Measurements from ENCODE around the gene PLXNA2.

PLXNA2 gene

DNA sequence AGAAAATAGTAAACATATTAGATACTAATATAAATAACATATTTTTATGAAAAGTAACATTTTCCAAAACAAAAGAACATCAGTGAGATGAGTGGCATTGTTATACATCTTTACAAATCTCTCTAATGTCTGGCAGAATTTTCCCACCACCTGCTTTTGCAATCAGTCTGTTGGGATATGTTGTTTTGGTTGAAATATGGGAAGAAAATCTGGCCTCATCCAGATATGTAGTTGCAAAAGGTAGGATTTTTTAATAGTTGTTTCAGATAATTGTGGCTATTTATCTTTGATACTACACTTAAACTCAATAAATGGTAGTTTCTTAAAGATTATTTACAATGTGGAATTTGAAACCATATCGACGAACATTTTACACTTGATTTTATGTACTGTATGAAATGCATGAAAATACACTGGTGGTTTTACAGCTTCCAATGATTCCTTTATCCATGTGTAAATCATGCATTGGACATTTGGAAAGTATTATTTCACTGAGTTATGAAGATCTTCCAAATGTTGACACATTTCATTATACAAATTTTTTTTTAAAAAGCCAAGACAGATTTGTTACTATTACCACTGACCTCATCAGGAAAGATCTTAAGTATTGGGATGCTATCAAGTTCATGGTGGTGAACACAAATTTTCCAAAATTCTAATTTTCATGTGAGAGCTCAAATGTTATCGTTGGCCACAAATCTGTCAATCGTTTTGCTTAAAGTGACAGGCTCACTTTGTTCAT is 259.2 kb downstream of the PLXNA2 start:
- no peak overlapping the region for H3K4me3 ChIP-seq (ENCODE audit: low read length)
- TF ChIP-seq ZNF274 (IDR thresholded peaks at IDR 0.05; ENCODE audit: low read depth, low read length), result no peak

DNA sequence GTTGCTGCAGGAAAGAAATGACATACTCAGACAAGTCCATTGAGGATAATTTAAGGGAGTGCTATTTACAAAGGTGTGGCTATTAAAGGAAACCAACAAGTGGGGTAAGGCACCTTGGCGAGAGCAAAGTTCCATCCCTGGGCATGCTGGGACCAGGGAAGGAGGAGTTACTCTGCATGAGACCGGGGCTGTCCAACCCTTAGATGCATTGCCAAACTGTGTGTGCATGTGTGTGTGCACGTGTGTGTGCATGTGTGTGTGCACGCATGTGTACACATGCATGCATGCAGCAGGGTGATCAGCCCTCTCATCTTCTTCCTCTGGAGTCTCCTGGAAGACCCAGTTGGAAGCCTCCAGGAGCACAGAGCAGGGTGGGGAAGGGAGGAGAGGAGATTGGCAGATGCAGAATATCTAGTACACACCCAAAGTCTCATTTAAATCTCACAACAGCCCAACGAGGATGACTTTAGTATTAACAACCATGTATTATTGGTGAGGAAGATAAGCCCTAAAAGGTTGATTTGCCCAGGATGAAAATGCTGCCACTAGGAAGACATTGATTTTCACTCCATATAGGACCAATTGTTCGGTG is 261.0 kb downstream of the PLXNA2 start:
- H3K4me3 ChIP-seq (ENCODE audit: low read length), result no peak overlapping the region
- TF ChIP-seq ZNF274 (IDR thresholded peaks at IDR 0.05; ENCODE audit: low read depth, low read length), result no peak

DNA sequence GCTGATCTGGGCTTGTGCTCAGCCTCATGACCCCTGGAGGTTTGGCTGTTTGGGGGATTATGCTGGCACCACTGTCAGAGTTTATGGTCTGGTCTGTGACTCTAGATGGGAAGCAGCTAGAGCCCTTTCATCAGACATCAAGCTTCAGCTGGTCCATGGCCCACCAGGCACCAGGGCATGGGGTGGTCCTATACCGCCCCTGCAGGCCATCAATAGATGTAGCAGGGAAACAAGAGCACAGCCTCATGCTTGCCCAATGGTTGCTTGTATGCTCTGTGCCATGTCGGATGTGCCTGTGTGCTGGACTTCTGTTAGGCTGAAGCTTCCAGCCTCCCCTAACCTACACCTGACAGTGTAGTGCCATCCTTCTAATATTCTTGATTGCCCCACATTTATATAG is 262.2 kb downstream of the PLXNA2 start:
- no peak for TF ChIP-seq ZNF274 (IDR thresholded peaks at IDR 0.05; ENCODE audit: low read depth, low read length)
- no peak overlapping the region for H3K4me3 ChIP-seq (ENCODE audit: low read length)

DNA sequence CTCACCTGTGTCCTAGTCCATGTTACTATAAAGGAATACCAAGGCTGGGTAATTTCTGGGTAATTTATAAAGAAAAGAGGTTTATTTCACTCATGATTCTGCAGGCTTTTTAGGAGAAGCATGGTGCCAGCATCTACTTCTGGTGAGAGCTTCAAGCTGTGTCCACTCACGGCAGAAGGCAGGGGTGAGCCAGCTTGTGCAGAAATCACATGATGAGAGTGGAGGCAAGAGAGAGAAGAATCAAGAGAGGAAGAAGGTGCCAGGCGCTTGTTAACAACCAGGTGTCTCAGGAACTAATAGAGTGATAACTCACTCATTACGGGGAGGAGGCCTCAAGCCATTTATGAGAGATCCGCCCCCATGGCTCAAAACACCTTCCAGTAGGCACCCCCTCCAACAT is 265.7 kb downstream of the PLXNA2 start:
- no peak for TF ChIP-seq ZNF274 (IDR thresholded peaks at IDR 0.05; ENCODE audit: low read depth, low read length)
- H3K4me3 ChIP-seq (ENCODE audit: low read length), result no peak overlapping the region

DNA sequence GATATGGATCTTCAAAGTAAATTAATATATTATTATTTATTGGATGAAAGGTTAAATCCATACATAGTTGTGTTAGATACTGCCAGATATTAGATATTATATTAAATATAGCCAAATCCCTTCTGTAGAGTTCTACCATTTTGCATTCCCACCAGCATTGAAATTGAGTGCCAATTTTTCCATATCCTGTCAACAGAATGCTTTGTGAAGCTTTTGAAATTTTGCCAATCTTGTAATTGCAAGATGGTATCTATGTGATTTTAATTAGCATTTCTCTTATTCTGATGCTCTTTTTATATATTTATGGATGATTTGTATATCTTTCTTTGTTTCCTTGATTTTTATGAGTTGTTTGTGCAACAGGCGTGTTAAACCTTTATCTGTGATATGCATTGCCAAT is 266.3 kb downstream of the PLXNA2 start:
- no peak overlapping the region for H3K4me3 ChIP-seq (ENCODE audit: low read length)
- TF ChIP-seq ZNF274 (IDR thresholded peaks at IDR 0.05; ENCODE audit: low read depth, low read length), result no peak

DNA sequence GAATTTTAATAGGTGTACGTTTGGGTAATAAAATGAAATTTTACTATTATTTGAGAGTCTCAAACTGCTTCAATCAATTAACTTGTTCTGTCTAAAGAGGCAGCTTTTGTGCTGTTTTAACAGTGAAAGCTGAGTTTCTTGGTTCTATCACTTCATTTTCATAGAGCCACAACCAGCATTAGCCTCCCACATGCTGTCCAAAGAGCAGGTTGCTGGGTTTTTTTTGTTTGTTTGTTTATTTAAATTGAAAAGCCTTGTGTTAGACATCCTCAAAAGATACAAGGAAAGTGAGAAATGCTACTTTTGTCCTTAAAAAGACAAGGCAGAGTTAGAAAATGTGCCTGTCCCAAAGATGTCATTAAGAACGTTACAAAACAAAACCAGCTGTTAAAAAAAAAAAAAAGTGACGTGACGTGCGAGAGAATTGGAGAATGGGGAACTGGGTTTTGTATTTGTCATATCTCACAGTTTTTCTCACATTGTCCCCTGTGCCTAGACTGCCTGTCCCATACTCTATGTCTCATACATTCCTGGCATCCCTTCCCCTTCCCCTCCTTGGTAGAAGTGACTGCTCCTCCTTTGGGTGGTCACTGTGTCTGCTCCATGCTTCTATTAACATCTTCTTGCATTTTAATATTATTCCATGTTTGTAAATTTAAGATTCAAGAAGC is 270.2 kb downstream of the PLXNA2 start:
- no peak overlapping the region for H3K4me3 ChIP-seq (ENCODE audit: low read length)
- no peak for TF ChIP-seq ZNF274 (IDR thresholded peaks at IDR 0.05; ENCODE audit: low read depth, low read length)

DNA sequence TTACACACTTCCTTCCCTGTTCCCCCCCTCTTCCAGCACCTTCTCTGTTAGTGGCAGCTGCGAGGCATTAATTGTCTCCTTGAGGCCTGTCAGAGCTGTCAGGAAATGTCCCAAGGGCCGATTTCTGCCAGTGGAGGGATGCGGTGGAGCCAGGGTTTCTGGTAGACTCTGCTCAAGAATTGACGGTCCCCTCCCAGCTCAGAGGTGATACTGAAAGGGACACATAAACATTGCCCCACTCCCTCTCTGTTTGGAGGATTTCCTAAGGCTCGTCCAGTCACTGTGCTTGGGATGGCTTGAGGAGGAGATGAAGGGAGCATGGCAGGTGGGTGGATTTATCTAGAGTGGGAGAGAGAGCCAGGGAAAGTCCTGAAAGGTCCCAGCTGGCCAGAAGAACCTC is 271.8 kb downstream of the PLXNA2 start:
- TF ChIP-seq ZNF274 (IDR thresholded peaks at IDR 0.05; ENCODE audit: low read depth, low read length), result no peak
- no peak overlapping the region for H3K4me3 ChIP-seq (ENCODE audit: low read length)

All from GM08714 (cell line).